Bronchial epithelial cell (primary cell): ENCODE measurements around the gene ANKRD27. TPM values are rescaled to one million over a fixed set of nuclear protein-coding genes. Genes with fewer than 3 reads are reported as not detected.

Experiments
- DNase-seq: peaks from one replicate; pipeline ENCODE4 v3.0.0-alpha.2; 2010; ENCODE audit warnings: low read depth
- FAIRE-seq: peaks from 2 replicates; lab custom pipeline; 2011; peaks lifted over from hg19 to GRCh38; lab: Jason Lieb, UNC
- H3K27me3 ChIP-seq: 2 replicates; pipeline ENCODE4 v1.5.1; 2011; ENCODE audit warnings: low read length; ENCODE audit not compliant: control insufficient read depth, insufficient read depth
- H3K36me3 ChIP-seq: 2 replicates; pipeline ENCODE4 v1.5.1; 2011; ENCODE audit warnings: low read length; ENCODE audit not compliant: control insufficient read depth, insufficient read depth
- H3K4me3 ChIP-seq: 2 replicates; pipeline ENCODE4 v1.5.1; 2011; ENCODE audit warnings: mild to moderate bottlenecking, low read depth, low read length, control low read depth
- CTCF ChIP-seq: IDR thresholded peaks from 2 replicates; pipeline ENCODE4 v1.5.1; 2011; ENCODE audit warnings: mild to moderate bottlenecking, moderate library complexity, low read length, control low read depth, inconsistent platforms; ENCODE audit not compliant: insufficient read depth, severe bottlenecking
- total RNA-seq: library from RNA; depleted of rRNA; stranded (reverse); fragments of >200 nt; gene quantifications from 2 replicates; pipeline ENCODE4 v1.2.1, GENCODE V29; 2014

Gene ANKRD27
- total RNA-seq, result 37.6 and 53.3 TPM in 2 replicates

GRCh38 chr19:32674931-32675719, at the start of gene ANKRD27:
Gene ANKRD27 (minus strand): TSS chr19:32675180. CDS start chr19:32659015, 16,165 bp downstream.
- FAIRE-seq, result no peak
- Histone ChIP-seq H3K36me3 (peaks cover 2% of the 10 kb centered on the region), H3K4me3 (peak within 1 kb of the TSS; percentile 93), H3K27me3 (peaks cover 17% of the 10 kb centered on the region)
- peak; percentile 89 for DNase-seq
- TF ChIP-seq CTCF, result no peak

- FAIRE-seq, result no peak
- H3K4me3 ChIP-seq, result no peak overlapping the region
- no peaks in the 10 kb centered on the region for H3K27me3 ChIP-seq
- no peak for DNase-seq
- H3K36me3 ChIP-seq, result no peaks in the 10 kb centered on the region
- no peak for TF ChIP-seq CTCF
Measured at GRCh38 chr19:32720936-32721250, 45.9 kb upstream of the ANKRD27 start.

GRCh38 chr19:32720216-32720935, 45.4 kb upstream of the ANKRD27 start:
- H3K36me3 ChIP-seq, result no peaks in the 10 kb centered on the region
- no peak overlapping the region for H3K4me3 ChIP-seq
- FAIRE-seq (no peak), DNase-seq (no peak)
- H3K27me3 ChIP-seq, result no peaks in the 10 kb centered on the region
- no peak for TF ChIP-seq CTCF

- Histone ChIP-seq H3K36me3 (no peaks in the 10 kb centered on the region), H3K27me3 (no peaks in the 10 kb centered on the region), H3K4me3 (no peak within 1 kb of the TSS)
- FAIRE-seq (no peak), DNase-seq (no peak)
- TF ChIP-seq CTCF, result no peak
Measured at GRCh38 chr19:32719611-32720059, 44.7 kb upstream of the ANKRD27 start, which contains the start of gene TDRD12. Gene TDRD12 (plus strand): TSS chr19:32719767. CDS start chr19:32720073, 306 bp downstream.

GRCh38 chr19:32718286-32718685, 43.3 kb upstream of the ANKRD27 start:
- FAIRE-seq (peak; percentile 52), DNase-seq (peak; percentile 39)
- H3K4me3 ChIP-seq, result no peak overlapping the region
- no peaks in the 10 kb centered on the region for H3K27me3 ChIP-seq
- TF ChIP-seq CTCF, result no peak
- no peaks in the 10 kb centered on the region for H3K36me3 ChIP-seq
